K562 (cell line): ENCODE measurements around the gene MMP17.

Source experiments
- TF ChIP-seq, protein P1 (sequence below): sonication (generic); formaldehyde crosslinking; IDR thresholded peaks from 2 replicates; pipeline ENCODE4 v1.8.1; 2023; ENCODE audit warnings: mild to moderate bottlenecking, missing genetic modification reagents
- TF ChIP-seq, protein P2 (sequence below), 3 experiments: IDR thresholded peaks in 2 of 3; conservative IDR thresholded peaks in 1 of 3; 2 replicates each; pipeline ENCODE4 v1.5.1; 2011 to 2012; ENCODE audit warnings: low read length in 3 of 3, mild to moderate bottlenecking in 3 of 3, control low read depth in 2 of 3, improper control_type of control experiment in 1 of 3, inconsistent platforms in 1 of 3, low read depth in 1 of 3, mixed read lengths in 1 of 3, moderate library complexity in 1 of 3; ENCODE audit not compliant: insufficient read depth in 2 of 3

DNA sequence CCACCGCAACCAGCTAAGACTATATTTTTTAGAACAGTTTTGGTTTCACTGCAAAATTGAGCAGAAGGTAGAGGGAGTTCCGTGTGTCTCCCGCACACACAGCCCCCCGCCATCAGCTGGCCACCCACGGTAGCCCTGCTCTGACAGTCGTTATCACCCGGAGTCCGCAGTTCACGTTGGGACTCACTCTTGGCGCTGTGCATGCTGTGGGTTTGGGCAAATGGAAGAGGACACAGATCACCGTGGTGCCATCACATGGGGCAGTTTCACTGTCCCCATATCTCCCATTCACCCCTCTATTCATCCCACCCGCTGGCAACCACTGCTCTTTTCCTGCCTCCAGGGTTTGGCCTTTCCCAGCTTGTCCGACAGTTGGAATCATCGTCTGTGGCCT, 34.4 kb downstream of the MMP17 start:
- TF ChIP-seq, protein P1, sequence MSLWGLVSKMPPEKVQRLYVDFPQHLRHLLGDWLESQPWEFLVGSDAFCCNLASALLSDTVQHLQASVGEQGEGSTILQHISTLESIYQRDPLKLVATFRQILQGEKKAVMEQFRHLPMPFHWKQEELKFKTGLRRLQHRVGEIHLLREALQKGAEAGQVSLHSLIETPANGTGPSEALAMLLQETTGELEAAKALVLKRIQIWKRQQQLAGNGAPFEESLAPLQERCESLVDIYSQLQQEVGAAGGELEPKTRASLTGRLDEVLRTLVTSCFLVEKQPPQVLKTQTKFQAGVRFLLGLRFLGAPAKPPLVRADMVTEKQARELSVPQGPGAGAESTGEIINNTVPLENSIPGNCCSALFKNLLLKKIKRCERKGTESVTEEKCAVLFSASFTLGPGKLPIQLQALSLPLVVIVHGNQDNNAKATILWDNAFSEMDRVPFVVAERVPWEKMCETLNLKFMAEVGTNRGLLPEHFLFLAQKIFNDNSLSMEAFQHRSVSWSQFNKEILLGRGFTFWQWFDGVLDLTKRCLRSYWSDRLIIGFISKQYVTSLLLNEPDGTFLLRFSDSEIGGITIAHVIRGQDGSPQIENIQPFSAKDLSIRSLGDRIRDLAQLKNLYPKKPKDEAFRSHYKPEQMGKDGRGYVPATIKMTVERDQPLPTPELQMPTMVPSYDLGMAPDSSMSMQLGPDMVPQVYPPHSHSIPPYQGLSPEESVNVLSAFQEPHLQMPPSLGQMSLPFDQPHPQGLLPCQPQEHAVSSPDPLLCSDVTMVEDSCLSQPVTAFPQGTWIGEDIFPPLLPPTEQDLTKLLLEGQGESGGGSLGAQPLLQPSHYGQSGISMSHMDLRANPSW (CRISPR knock-in tag) = no peak
- TF ChIP-seq, protein P2, sequence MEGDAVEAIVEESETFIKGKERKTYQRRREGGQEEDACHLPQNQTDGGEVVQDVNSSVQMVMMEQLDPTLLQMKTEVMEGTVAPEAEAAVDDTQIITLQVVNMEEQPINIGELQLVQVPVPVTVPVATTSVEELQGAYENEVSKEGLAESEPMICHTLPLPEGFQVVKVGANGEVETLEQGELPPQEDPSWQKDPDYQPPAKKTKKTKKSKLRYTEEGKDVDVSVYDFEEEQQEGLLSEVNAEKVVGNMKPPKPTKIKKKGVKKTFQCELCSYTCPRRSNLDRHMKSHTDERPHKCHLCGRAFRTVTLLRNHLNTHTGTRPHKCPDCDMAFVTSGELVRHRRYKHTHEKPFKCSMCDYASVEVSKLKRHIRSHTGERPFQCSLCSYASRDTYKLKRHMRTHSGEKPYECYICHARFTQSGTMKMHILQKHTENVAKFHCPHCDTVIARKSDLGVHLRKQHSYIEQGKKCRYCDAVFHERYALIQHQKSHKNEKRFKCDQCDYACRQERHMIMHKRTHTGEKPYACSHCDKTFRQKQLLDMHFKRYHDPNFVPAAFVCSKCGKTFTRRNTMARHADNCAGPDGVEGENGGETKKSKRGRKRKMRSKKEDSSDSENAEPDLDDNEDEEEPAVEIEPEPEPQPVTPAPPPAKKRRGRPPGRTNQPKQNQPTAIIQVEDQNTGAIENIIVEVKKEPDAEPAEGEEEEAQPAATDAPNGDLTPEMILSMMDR (IDR thresholded peaks at IDR 0.05 in 2 of 3, conservative IDR thresholded peaks at IDR 0.05 in 1 of 3; ENCODE audit: insufficient read depth in 2 of 3, low read depth in 1 of 3, low read length in 3 of 3) = no peak
